ENCODE measurements around the gene RCBTB1. TPM values are rescaled to one million over a fixed set of nuclear protein-coding genes. Genes with fewer than 3 reads are reported as not detected.

The RCBTB1 gene
- total RNA-seq, 2 donors from 2014 or later = 15.7 to 29.4 TPM

Other genes with a start within 250 kb of the RCBTB1 start
- 10 to 100 TPM; 43.9 to 96.5 TPM for gene CAB39L, start 141.5 kb downstream of the RCBTB1 start, total RNA-seq
- 10 to 100 TPM in 1 of 2 donors, 1 to 10 TPM in 1; 9.0 to 17.6 TPM for gene SETDB2, start 141.3 kb downstream of the RCBTB1 start, total RNA-seq
- 10 to 100 TPM; 28.5 to 29.5 TPM for gene PHF11, start 89.6 kb downstream of the RCBTB1 start, total RNA-seq
- gene ARL11, start 42.9 kb upstream of the RCBTB1 start, total RNA-seq = under 1 TPM; 0.05 to 0.40 TPM
- 100 to 1,000 TPM in 1 of 2 donors, 10 to 100 TPM in 1; 95.4 to 114 TPM for gene EBPL, start 105.9 kb upstream of the RCBTB1 start, total RNA-seq
- gene KPNA3, start 207.1 kb upstream of the RCBTB1 start, total RNA-seq = 10 to 100 TPM; 16.9 to 26.4 TPM

All from prostate gland (tissue), 2 donors.